ENCODE measurements around the gene PROCA1. TPM values are rescaled to one million over a fixed set of nuclear protein-coding genes. Genes with fewer than 3 reads are reported as not detected.

Gene PROCA1
- total and polyA plus RNA-seq, 3 donors from 2014 or later = 90.2 to 322 (median 286) TPM

Small RNAs within 50 kb of the gene (small RNA-seq; reads per million reads assigned to genes)
- gene SNORD42A (0 reads per million in 2 donors), gene SNORD42B (0 reads per million in 2 donors), gene SNORD4A (0 reads per million in 2 donors), gene SNORD4B (0 reads per million in 2 donors)

Other genes with a start within 250 kb of the PROCA1 start
- gene SLC13A2, start 238.2 kb downstream of the PROCA1 start, total RNA-seq = under 1 TPM; 0.79 to 0.93 TPM
- 0.44 TPM for gene SLC13A2, start 238.2 kb downstream of the PROCA1 start, polyA plus RNA-seq (ENCODE audit: insufficient read depth, low read depth, low replicate concordance)
- gene FOXN1, start 205.5 kb downstream of the PROCA1 start, total RNA-seq = under 1 TPM; 0.24 to 0.50 TPM
- gene FOXN1, start 205.5 kb downstream of the PROCA1 start, polyA plus RNA-seq (ENCODE audit: insufficient read depth, low read depth, low replicate concordance) = 0.69 TPM
- gene UNC119, start 159.3 kb downstream of the PROCA1 start, total RNA-seq = 100 to 1,000 TPM; 175 to 180 TPM
- 94.9 TPM for gene UNC119, start 159.3 kb downstream of the PROCA1 start, polyA plus RNA-seq (ENCODE audit: insufficient read depth, low read depth, low replicate concordance)
- gene PIGS, start 140.4 kb downstream of the PROCA1 start, total RNA-seq = 100 to 1,000 TPM in 1 of 2 donors, 10 to 100 TPM in 1; 92.4 to 124 TPM
- 57.7 TPM for gene PIGS, start 140.4 kb downstream of the PROCA1 start, polyA plus RNA-seq (ENCODE audit: insufficient read depth, low read depth, low replicate concordance)
- gene ALDOC, start 135.0 kb downstream of the PROCA1 start, total RNA-seq = 10 to 100 TPM; 30.7 to 65.8 TPM
- 29.2 TPM for gene ALDOC, start 135.0 kb downstream of the PROCA1 start, polyA plus RNA-seq (ENCODE audit: insufficient read depth, low read depth, low replicate concordance)
- 100 to 1,000 TPM in 1 of 2 donors, 10 to 100 TPM in 1; 79.4 to 116 TPM for gene SPAG5, start 112.9 kb downstream of the PROCA1 start, total RNA-seq
- gene SPAG5, start 112.9 kb downstream of the PROCA1 start, polyA plus RNA-seq (ENCODE audit: insufficient read depth, low read depth, low replicate concordance) = 232 TPM
- gene RSKR, start 97.7 kb downstream of the PROCA1 start, total RNA-seq = 10 to 100 TPM; 38.0 to 41.7 TPM
- 18.1 TPM for gene RSKR, start 97.7 kb downstream of the PROCA1 start, polyA plus RNA-seq (ENCODE audit: insufficient read depth, low read depth, low replicate concordance)
- gene BLTP2, start 66.7 kb downstream of the PROCA1 start, total RNA-seq = 100 to 1,000 TPM; 128 to 147 TPM
- gene BLTP2, start 66.7 kb downstream of the PROCA1 start, polyA plus RNA-seq (ENCODE audit: insufficient read depth, low read depth, low replicate concordance) = 84.7 TPM
- 10 to 100 TPM; 59.7 to 65.0 TPM for gene SDF2, start 50.0 kb downstream of the PROCA1 start, total RNA-seq
- gene SDF2, start 50.0 kb downstream of the PROCA1 start, polyA plus RNA-seq (ENCODE audit: insufficient read depth, low read depth, low replicate concordance) = 64.6 TPM
- 100 to 1,000 TPM; 121 to 129 TPM for gene SUPT6H, start 49.7 kb downstream of the PROCA1 start, total RNA-seq
- gene SUPT6H, start 49.7 kb downstream of the PROCA1 start, polyA plus RNA-seq (ENCODE audit: insufficient read depth, low read depth, low replicate concordance) = 64.8 TPM
- 10 to 100 TPM; 30.4 to 47.3 TPM for gene RAB34, start 6.0 kb upstream of the PROCA1 start, total RNA-seq
- 42.1 TPM for gene RAB34, start 6.0 kb upstream of the PROCA1 start, polyA plus RNA-seq (ENCODE audit: insufficient read depth, low read depth, low replicate concordance)
- 100 to 1,000 TPM; 200 to 343 TPM for gene RPL23A, start 8.1 kb upstream of the PROCA1 start, total RNA-seq
- gene RPL23A, start 8.1 kb upstream of the PROCA1 start, polyA plus RNA-seq (ENCODE audit: insufficient read depth, low read depth, low replicate concordance) = 757 TPM
- gene TLCD1, start 14.3 kb upstream of the PROCA1 start, total RNA-seq = 1 to 10 TPM; 4.2 to 8.6 TPM
- 18.0 TPM for gene TLCD1, start 14.3 kb upstream of the PROCA1 start, polyA plus RNA-seq (ENCODE audit: insufficient read depth, low read depth, low replicate concordance)
- gene NEK8, start 16.9 kb upstream of the PROCA1 start, total RNA-seq = 10 to 100 TPM; 10.1 to 10.7 TPM
- gene NEK8, start 16.9 kb upstream of the PROCA1 start, polyA plus RNA-seq (ENCODE audit: insufficient read depth, low read depth, low replicate concordance) = 7.3 TPM
- 10 to 100 TPM; 35.3 to 47.2 TPM for gene TRAF4, start 32.1 kb upstream of the PROCA1 start, total RNA-seq
- 33.1 TPM for gene TRAF4, start 32.1 kb upstream of the PROCA1 start, polyA plus RNA-seq (ENCODE audit: insufficient read depth, low read depth, low replicate concordance)
- gene FAM222B, start 130.9 kb upstream of the PROCA1 start, total RNA-seq = 10 to 100 TPM; 69.6 to 74.5 TPM
- gene FAM222B, start 130.9 kb upstream of the PROCA1 start, polyA plus RNA-seq (ENCODE audit: insufficient read depth, low read depth, low replicate concordance) = 84.5 TPM
- 10 to 100 TPM; 61.1 to 75.2 TPM for gene ERAL1, start 143.1 kb upstream of the PROCA1 start, total RNA-seq
- 54.8 TPM for gene ERAL1, start 143.1 kb upstream of the PROCA1 start, polyA plus RNA-seq (ENCODE audit: insufficient read depth, low read depth, low replicate concordance)
- 10 to 100 TPM; 20.9 to 31.3 TPM for gene FLOT2, start 185.8 kb upstream of the PROCA1 start, total RNA-seq
- 33.2 TPM for gene FLOT2, start 185.8 kb upstream of the PROCA1 start, polyA plus RNA-seq (ENCODE audit: insufficient read depth, low read depth, low replicate concordance)
- 10 to 100 TPM; 14.9 to 18.6 TPM for gene DHRS13, start 191.2 kb upstream of the PROCA1 start, total RNA-seq
- 8.7 TPM for gene DHRS13, start 191.2 kb upstream of the PROCA1 start, polyA plus RNA-seq (ENCODE audit: insufficient read depth, low read depth, low replicate concordance)
- gene PHF12, start 239.6 kb upstream of the PROCA1 start, total RNA-seq = 10 to 100 TPM; 82.4 to 85.3 TPM
- gene PHF12, start 239.6 kb upstream of the PROCA1 start, polyA plus RNA-seq (ENCODE audit: insufficient read depth, low read depth, low replicate concordance) = 38.8 TPM